Left lung (tissue), 10 donors: ENCODE data around the gene CMC4. TPM values are rescaled to one million over a fixed set of nuclear protein-coding genes. Genes with fewer than 3 reads are reported as not detected.

ENCODE experiments used
- ATAC-seq: fragments of 200-7000 bp; cut with Tn5 transposase; one replicate; pipeline ENCODE4 v1.9.1; 2020; ENCODE audit warnings: moderate library complexity
- DNase-seq, 4 donors: peaks; one replicate each; pipeline ENCODE4 v3.0.0-alpha.2; 2013 to 2020
- H3K27ac ChIP-seq, 2 donors: fragments of 200-600 bp; sonication (generic) in 1 of 2; one replicate each; pipeline versions ENCODE4 v1.5.0 to v1.8.0; 2020 to 2021
- H3K27me3 ChIP-seq, 2 donors: fragments of 200-600 bp; sonication (generic) in 1 of 2; one replicate each; pipeline versions ENCODE4 v1.5.0 to v1.8.0; 2020 to 2021
- H3K36me3 ChIP-seq, 2 donors: fragments of 200-600 bp; sonication (generic) in 1 of 2; one replicate each; pipeline versions ENCODE4 v1.5.0 to v1.8.0; 2020 to 2021
- H3K4me1 ChIP-seq, 2 donors: fragments of 200-600 bp; one replicate each; pipeline ENCODE4 v1.8.0; 2021
- H3K4me3 ChIP-seq, 2 donors: fragments of 200-600 bp; sonication (generic) in 1 of 2; one replicate each; pipeline versions ENCODE4 v1.5.0 to v1.8.0; 2020 to 2021; ENCODE audit warnings: mild to moderate bottlenecking in 1 of 2
- H3K9me3 ChIP-seq, 2 donors: fragments of 200-600 bp; sonication (generic) in 1 of 2; one replicate each; pipeline versions ENCODE4 v1.5.0 to v1.8.0; 2020 to 2021
- intact Hi-C, 2 donors: fragments of 100-400 bp; cut with DNase I; formaldehyde crosslinking; loops; one replicate each; pipeline versions ENCODE4 v1.11.2 to v1.14.2; 2022
- polyA plus RNA-seq, 6 donors: library from polyadenylated mRNA; unstranded; fragments of 120-200 nt; gene quantifications; one replicate each; pipeline ENCODE4 v1.2.1, GENCODE V29; 2013; ENCODE audit not compliant: insufficient read length in 6 of 6
- total RNA-seq, 2 donors: library from RNA; stranded (reverse); fragmentation: NEBNext Ultra II Directional; extraction: Animal tissue kit (Norgen Biotek cat#: 25700); gene quantifications; one replicate each; pipeline ENCODE4 v1.2.1, GENCODE V29; 2021
- TF ChIP-seq, protein P1 (sequence below), 2 donors: fragments of 200-600 bp; sonication (generic) in 1 of 2; IDR thresholded peaks; one replicate each; pipeline versions ENCODE4 v1.5.0 to v1.8.0; 2021; ENCODE audit warnings: antibody characterized with exemption in 2 of 2
- donor health status: DM: no; HTN: yes; CAD: no.
- donor health status: DM: no; HTN: no; CAD: no.

The CMC4 gene
- total and polyA plus RNA-seq, 8 donors, result 3.3 to 10.4 (median 6.7) TPM

DNA sequence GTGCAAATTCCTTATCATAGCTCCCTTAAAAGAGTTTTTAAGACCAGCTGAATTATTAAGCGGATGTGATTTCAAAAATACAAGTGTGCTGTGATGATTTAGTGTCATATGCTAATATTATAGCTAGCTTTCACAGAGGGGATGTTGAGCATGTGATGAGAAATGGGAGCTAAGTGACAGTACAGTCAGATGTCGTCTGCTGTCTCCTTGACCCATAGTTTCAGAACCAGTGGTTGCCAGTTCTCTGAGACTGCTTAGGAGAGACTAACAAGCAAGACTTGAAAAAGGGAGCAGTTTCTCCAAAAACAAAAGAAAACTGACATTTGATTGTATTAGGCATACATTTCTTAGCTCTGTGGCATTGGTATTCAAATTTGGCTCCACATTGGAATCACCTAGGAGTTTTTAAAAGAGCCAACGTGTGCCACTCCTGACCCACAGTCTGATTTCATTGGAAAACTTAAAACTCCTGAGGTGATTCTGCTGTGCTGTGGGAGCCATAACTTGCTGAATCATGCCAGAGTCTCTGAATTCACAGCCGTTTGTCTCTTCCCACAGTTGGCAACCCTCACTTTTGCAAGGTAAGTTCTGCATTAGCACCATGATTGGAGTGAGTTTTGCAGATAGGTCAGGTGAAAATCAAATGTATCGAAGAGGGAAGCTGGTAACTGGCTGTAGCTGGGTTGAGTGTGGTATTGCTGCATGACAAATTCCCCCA, 24.0 kb downstream of the CMC4 start:
- intact Hi-C loops, result no loop called here
- H3K27me3 ChIP-seq, result no peaks in the 10 kb centered on the region
- peaks cover 0 to 8% of the 10 kb centered on the region in 2 donors for H3K36me3 ChIP-seq
- no peak overlapping the region for H3K27ac ChIP-seq
- DNase-seq (no peak), ATAC-seq (no peak)
- no peaks in the 10 kb centered on the region for H3K4me1 ChIP-seq
- no peak overlapping the region for H3K4me3 ChIP-seq
- no peaks in the 10 kb centered on the region for H3K9me3 ChIP-seq
- TF ChIP-seq, protein P1, sequence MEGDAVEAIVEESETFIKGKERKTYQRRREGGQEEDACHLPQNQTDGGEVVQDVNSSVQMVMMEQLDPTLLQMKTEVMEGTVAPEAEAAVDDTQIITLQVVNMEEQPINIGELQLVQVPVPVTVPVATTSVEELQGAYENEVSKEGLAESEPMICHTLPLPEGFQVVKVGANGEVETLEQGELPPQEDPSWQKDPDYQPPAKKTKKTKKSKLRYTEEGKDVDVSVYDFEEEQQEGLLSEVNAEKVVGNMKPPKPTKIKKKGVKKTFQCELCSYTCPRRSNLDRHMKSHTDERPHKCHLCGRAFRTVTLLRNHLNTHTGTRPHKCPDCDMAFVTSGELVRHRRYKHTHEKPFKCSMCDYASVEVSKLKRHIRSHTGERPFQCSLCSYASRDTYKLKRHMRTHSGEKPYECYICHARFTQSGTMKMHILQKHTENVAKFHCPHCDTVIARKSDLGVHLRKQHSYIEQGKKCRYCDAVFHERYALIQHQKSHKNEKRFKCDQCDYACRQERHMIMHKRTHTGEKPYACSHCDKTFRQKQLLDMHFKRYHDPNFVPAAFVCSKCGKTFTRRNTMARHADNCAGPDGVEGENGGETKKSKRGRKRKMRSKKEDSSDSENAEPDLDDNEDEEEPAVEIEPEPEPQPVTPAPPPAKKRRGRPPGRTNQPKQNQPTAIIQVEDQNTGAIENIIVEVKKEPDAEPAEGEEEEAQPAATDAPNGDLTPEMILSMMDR (IDR thresholded peaks at IDR 0.05), result no peak

DNA sequence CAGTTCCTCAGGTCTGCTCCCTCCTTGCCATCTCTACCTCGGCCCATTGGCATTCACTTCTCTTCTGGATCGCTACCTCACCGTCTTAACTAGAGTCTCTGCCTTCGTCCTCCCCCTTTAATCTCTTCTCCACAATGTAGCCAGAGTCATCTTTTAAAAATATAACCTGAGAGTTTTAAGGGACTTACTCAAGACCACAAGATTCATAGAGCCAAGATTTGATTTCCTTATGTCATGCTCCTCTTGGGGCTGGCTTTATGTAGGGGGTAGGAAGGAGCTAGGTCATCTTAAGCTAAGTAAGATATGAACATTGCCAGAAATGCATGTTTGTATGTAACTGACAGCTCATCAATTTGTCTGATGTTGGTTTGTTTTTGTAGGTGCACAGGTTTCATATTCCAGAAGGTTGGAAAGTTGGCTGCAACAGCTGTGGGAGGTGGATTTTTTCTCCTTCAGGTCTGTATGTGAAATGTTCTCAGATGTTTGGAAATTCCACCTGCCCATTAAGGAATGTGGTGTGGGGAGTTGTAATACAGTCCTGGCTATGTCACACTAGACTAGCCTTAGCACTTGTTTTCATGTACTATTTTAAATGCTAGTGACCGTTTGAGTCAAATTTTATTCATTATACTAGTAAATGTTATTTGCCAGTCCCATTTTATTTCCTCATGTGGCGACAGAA, 24.7 kb downstream of the CMC4 start:
- DNase-seq (no peak), ATAC-seq (no peak)
- Histone ChIP-seq H3K4me1 (no peaks in the 10 kb centered on the region), H3K9me3 (no peaks in the 10 kb centered on the region), H3K36me3 (peaks cover 0 to 4% of the 10 kb centered on the region in 2 donors), H3K27me3 (no peaks in the 10 kb centered on the region), H3K4me3 (no peak overlapping the region), H3K27ac (no peak overlapping the region)
- intact Hi-C loops, result no loop called here
- TF ChIP-seq, protein P1 (IDR thresholded peaks at IDR 0.05), result no peak

DNA sequence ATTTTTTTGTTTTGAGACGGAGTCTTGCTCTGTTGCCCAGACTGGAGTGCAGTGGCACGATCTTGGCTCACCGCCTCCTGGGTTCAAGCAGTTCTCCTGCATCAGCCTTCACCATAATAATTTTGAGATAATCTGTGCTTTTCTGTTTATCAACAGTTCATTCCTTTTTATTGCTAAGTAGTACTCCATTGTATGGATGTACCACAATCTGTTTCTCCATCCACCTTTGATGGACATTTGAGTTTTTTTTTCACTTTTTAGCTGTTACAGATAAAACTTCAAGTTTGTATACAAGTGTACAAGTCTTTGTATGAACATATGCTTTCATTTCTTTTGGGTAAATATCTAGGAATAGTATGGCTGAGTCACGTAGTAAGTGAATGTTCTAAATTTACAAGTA, 35.2 kb downstream of the CMC4 start:
- intact Hi-C loops, result no loop called here
- Histone ChIP-seq H3K36me3 (peaks cover 0 to 17% of the 10 kb centered on the region in 2 donors), H3K9me3 (no peaks in the 10 kb centered on the region), H3K4me1 (no peaks in the 10 kb centered on the region), H3K27ac (no peak overlapping the region), H3K4me3 (no peak overlapping the region), H3K27me3 (no peaks in the 10 kb centered on the region)
- no peak for ATAC-seq
- TF ChIP-seq, protein P1 (IDR thresholded peaks at IDR 0.05), result no peak
- DNase-seq, result no peak

DNA sequence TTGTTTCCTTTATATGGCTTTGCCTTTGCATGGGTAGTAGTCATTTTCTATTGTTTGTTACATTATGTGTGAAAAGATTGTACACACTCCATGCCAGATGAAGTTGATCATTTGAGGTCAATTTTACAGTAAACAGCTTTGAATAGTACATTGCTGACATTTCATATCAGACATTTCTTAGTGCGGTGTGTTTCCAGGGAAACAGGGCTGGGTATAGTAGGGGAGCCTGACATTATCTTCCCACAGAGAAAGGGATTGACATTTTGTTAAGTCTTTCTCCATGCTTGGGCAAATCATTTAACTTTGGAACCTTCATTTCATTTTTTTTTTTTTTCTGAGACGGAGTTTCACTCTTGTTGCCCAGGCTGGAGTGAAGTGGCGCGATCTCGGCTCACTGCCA, 39.3 kb downstream of the CMC4 start:
- Histone ChIP-seq H3K4me1 (peaks cover 0 to 8% of the 10 kb centered on the region in 2 donors), H3K4me3 (no peak overlapping the region), H3K9me3 (no peaks in the 10 kb centered on the region), H3K27ac (no peak overlapping the region), H3K27me3 (no peaks in the 10 kb centered on the region), H3K36me3 (peaks cover 0 to 17% of the 10 kb centered on the region in 2 donors)
- TF ChIP-seq, protein P1 (IDR thresholded peaks at IDR 0.05), result no peak
- ATAC-seq, result no peak
- intact Hi-C loops, result no loop called here
- DNase-seq, result no peak

DNA sequence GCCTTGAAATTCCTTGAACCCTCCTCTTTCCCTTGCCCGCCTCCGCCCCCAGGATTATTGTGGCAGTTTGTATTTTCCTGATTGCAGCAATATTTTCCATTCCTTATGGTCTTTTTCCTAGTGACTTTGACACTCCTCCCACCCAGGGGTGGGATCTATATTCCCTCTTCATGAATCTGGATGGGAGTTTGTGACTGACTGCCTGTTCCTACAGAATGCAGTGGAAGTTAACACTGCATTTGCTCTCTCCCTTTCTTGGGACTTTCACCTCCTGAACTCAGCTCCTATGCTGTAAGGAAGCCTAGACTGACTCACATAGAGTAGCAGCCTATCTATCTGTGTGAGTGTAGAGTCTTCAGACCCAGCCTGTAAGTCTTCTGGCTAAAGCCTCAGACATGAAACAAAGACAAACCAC, 42.1 kb downstream of the CMC4 start:
- TF ChIP-seq, protein P1 (IDR thresholded peaks at IDR 0.05), result no peak
- DNase-seq, result no peak
- no peak for ATAC-seq
- Histone ChIP-seq H3K9me3 (no peaks in the 10 kb centered on the region), H3K36me3 (no peaks in the 10 kb centered on the region), H3K27me3 (no peaks in the 10 kb centered on the region), H3K4me1 (peaks cover 4 to 8% of the 10 kb centered on the region in 2 donors), H3K4me3 (no peak overlapping the region), H3K27ac (peak overlapping the region in 1 of 2 donors; percentile 96)
- intact Hi-C loops, result no loop called here
